Stimulated activated CD8-positive, alpha-beta memory T cell treated with anti-CD3 and anti-CD28 coated beads, Interleukin-4, amount 100 ng/mL, for 1 hour (primary cell): ENCODE measurements around the gene TNFRSF11A.

Source experiments
- DNase-seq, 2 donors: peaks; one replicate each; pipeline ENCODE4 v3.0.0-alpha.2; 2020; ENCODE audit warnings: low read depth in 2 of 2, low spot score in 1 of 2

The TNFRSF11A gene

GRCh38 chr18:62377131-62377807 lies 52.2 kb downstream of the TNFRSF11A start:
- no peak for DNase-seq

GRCh38 chr18:62379051-62379450 lies 53.9 kb downstream of the TNFRSF11A start:
- no peak for DNase-seq

GRCh38 chr18:62381373-62381772 lies 56.3 kb downstream of the TNFRSF11A start:
- no peak for DNase-seq

- no peak for DNase-seq
Observed at GRCh38 chr18:62384068-62384467, 59.0 kb downstream of the TNFRSF11A start.

GRCh38 chr18:62384610-62385097 lies 59.5 kb downstream of the TNFRSF11A start:
- DNase-seq, result no peak

- no peak for DNase-seq
Observed at GRCh38 chr18:62386091-62386490, 61.0 kb downstream of the TNFRSF11A start.

- no peak for DNase-seq
Observed at GRCh38 chr18:62386601-62387000, 61.5 kb downstream of the TNFRSF11A start.

- DNase-seq, result no peak
Observed at GRCh38 chr18:62387257-62387656, 62.1 kb downstream of the TNFRSF11A start.

GRCh38 chr18:62388855-62389760 lies 64.0 kb downstream of the TNFRSF11A start:
- no peak for DNase-seq

- DNase-seq, result no peak
Observed at GRCh38 chr18:62389761-62390481, 64.8 kb downstream of the TNFRSF11A start.

GRCh38 chr18:62394006-62394763 lies 69.1 kb downstream of the TNFRSF11A start:
- DNase-seq, result no peak

- no peak for DNase-seq
Observed at GRCh38 chr18:62396381-62396780, 71.3 kb downstream of the TNFRSF11A start.

- DNase-seq, result no peak
Observed at GRCh38 chr18:62396967-62397366, 71.9 kb downstream of the TNFRSF11A start.

- DNase-seq, result no peak
Observed at GRCh38 chr18:62398291-62398690, 73.2 kb downstream of the TNFRSF11A start.

- no peak for DNase-seq
Observed at GRCh38 chr18:62399276-62399675, 74.2 kb downstream of the TNFRSF11A start.

GRCh38 chr18:62399781-62400308 lies 74.7 kb downstream of the TNFRSF11A start:
- DNase-seq, result no peak

GRCh38 chr18:62400916-62401315 lies 75.8 kb downstream of the TNFRSF11A start:
- no peak for DNase-seq

- no peak for DNase-seq
Observed at GRCh38 chr18:62402342-62402948, 77.3 kb downstream of the TNFRSF11A start.

GRCh38 chr18:62403120-62403519 lies 78.0 kb downstream of the TNFRSF11A start:
- DNase-seq, result no peak

GRCh38 chr18:62404881-62405280 lies 79.8 kb downstream of the TNFRSF11A start:
- no peak for DNase-seq
